Nephron (organoid): ENCODE measurements around the gene GAREM1.
A peak's percentile ranks its signal among the peaks of the same experiment; 100 is the strongest.

Experiments used
- H3K27ac Mint-ChIP-seq, 3 experiments: 2 replicates each; pipeline ENCODE4 v1.8.0; 2020; ENCODE audit warnings: mixed read lengths in 3 of 3, mild to moderate bottlenecking in 2 of 3, moderate library complexity in 1 of 3
- H3K27me3 Mint-ChIP-seq: 2 replicates; pipeline ENCODE4 v1.8.0; 2021; ENCODE audit warnings: low read depth, mild to moderate bottlenecking, moderate library complexity, mixed read lengths
- H3K36me3 Mint-ChIP-seq: 2 replicates; pipeline ENCODE4 v1.8.0; 2020; ENCODE audit warnings: low read depth, mixed read lengths
- H3K4me1 Mint-ChIP-seq: 2 replicates; pipeline ENCODE4 v1.8.0; 2020; ENCODE audit warnings: mixed read lengths
- H3K4me3 Mint-ChIP-seq, 3 experiments: 2 replicates each; pipeline ENCODE4 v1.8.0; 2020; ENCODE audit warnings: mild to moderate bottlenecking in 3 of 3, mixed read lengths in 3 of 3, moderate library complexity in 2 of 3
- H3K9me3 Mint-ChIP-seq: 2 replicates; pipeline ENCODE4 v1.8.0; 2020; ENCODE audit warnings: mixed read lengths
- CTCF ChIP-seq, 3 experiments: fragments of 200-600 bp; sonication (generic); IDR thresholded peaks; one replicate each; pipeline ENCODE4 v1.5.0; 2021; ENCODE audit warnings: antibody characterized with exemption in 3 of 3; ENCODE audit not compliant: unreplicated experiment in 3 of 3

Gene GAREM1

DNA sequence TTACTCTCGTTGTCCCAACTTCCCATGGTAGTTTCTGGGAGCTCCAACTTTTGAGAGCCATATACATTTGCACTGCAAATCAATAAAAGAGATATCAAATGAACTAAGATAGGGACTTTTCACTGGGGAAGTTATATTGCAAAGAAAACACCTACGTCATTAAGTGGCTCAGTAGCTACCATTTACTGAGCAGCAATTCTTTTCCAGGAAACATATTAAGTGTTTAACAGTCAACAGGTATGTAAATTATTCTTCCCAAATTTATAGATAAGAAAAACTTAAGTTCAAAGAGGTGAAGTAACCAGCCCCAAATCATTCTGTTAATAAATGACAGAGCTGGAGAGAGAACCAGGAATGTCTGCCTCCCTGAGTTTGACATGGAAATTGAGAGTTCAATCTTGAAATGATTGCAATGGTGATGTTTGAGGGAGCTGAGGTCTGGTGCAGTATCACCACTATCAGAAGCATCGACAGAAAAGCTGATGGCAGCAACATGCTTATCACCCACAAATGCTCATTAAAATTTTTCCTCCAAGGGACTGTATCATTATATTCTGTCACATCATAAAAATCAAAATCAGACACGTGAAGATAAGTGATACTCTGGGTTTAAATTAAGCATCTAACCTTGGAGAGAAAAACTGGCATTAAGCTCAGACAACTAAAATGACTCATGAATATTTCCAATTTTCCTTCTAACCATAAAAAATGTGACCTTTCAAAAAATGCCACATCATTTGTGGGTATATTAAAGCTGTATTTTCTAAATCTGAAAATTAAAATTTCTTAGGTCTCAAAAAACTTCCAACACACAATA is 43.4 kb downstream of the GAREM1 start:
- peaks cover 19% of the 10 kb centered on the region for H3K4me1 Mint-ChIP-seq
- peaks cover 22% of the 10 kb centered on the region for H3K36me3 Mint-ChIP-seq
- peaks cover 19% of the 10 kb centered on the region for H3K9me3 Mint-ChIP-seq
- TF ChIP-seq CTCF (IDR thresholded peaks at IDR 0.05; ENCODE audit: unreplicated experiment in 3 of 3): no peak
- H3K4me3 Mint-ChIP-seq: no peak overlapping the region
- H3K27me3 Mint-ChIP-seq: no peaks in the 10 kb centered on the region
- no peak overlapping the region for H3K27ac Mint-ChIP-seq

DNA sequence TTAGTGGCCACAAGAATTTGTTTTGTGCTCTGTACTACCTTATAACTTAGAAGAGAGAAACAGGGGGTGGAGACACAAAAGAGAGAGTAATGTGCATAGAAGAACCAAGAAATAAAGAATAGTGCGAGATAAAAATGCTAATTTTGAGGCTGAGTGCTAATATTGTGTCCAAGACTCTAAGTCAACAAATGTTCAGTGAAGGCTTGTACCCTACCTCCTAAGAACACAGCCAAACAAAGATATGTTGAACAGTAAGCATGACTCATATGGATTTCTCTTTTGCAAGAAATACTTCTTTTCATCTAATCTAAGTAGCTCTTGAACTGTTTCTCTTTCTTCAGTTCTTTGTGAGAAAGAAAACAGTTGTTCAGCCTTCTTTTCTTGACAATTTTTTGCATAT is 45.2 kb downstream of the GAREM1 start:
- Mint-ChIP-seq H3K36me3 (peaks cover 9% of the 10 kb centered on the region), H3K9me3 (peaks cover 3% of the 10 kb centered on the region), H3K4me1 (peaks cover 31% of the 10 kb centered on the region), H3K4me3 (no peak overlapping the region), H3K27ac (no peak overlapping the region), H3K27me3 (no peaks in the 10 kb centered on the region)
- TF ChIP-seq CTCF (IDR thresholded peaks at IDR 0.05; ENCODE audit: unreplicated experiment in 3 of 3): no peak

DNA sequence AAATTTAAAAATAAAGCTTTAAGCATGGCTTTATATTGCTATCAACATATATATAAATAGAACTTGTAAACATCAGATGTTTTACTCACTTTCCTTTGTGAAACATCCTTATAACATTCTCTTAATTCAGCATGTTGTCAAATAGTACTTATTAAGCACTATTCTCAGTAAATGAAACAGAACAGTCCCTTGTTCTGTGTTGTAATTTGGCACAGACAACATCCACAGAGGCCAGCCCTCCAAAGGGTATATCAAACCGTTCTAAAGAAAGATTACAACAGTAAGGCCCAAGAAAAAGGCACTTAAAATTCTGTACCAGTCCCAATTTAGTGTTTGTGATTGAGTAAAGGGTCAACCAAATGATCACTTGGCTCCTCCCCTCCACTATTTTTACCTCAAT is 46.0 kb downstream of the GAREM1 start:
- H3K27ac Mint-ChIP-seq: peak overlapping the region in 1 of 3 experiments; percentile 24
- H3K4me1 Mint-ChIP-seq: peaks cover 31% of the 10 kb centered on the region
- peaks cover 1% of the 10 kb centered on the region for H3K36me3 Mint-ChIP-seq
- H3K4me3 Mint-ChIP-seq: no peak overlapping the region
- H3K9me3 Mint-ChIP-seq: no peaks in the 10 kb centered on the region
- no peaks in the 10 kb centered on the region for H3K27me3 Mint-ChIP-seq
- TF ChIP-seq CTCF (IDR thresholded peaks at IDR 0.05; ENCODE audit: unreplicated experiment in 3 of 3): no peak

DNA sequence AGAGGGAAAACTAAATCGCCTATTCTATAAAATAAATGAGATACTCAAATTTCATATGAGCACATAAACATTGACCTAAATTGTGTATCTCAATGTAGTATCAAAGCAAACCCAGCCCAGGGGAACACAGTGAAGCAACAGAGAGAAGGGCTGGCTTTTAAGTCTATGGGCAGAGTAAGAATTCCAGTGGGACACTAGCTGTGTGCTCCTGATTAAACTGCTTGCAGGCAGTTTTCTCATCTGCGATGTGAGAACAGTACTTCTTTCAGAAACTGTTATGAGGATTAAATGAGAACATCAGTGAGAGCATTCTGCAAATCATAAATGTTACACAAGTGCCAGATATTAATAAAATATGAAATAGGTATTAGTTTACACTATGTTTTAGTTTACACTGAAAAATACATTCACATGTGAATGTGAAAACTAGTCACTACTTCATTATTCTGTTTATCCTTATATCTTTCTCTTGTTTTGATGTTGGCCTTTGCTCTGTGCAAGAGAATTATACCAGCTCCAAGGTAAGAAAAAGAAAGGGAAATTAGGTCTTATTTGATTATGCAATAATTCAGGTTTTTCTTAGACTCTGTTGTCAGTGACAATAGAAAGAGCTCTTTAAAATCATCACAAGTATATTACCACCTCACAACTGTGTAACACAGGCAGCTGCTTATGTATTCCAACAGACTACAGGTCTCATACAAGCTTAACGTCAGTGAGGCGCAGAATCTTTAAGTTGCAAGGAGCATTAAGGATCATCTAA is 47.5 kb downstream of the GAREM1 start:
- Mint-ChIP-seq H3K4me1 (peaks cover 31% of the 10 kb centered on the region), H3K4me3 (no peak overlapping the region), H3K36me3 (peaks cover 6% of the 10 kb centered on the region), H3K27ac (peak overlapping the region in 1 of 3 experiments; percentile 16), H3K9me3 (no peaks in the 10 kb centered on the region), H3K27me3 (no peaks in the 10 kb centered on the region)
- no peak for TF ChIP-seq CTCF (IDR thresholded peaks at IDR 0.05; ENCODE audit: unreplicated experiment in 3 of 3)

DNA sequence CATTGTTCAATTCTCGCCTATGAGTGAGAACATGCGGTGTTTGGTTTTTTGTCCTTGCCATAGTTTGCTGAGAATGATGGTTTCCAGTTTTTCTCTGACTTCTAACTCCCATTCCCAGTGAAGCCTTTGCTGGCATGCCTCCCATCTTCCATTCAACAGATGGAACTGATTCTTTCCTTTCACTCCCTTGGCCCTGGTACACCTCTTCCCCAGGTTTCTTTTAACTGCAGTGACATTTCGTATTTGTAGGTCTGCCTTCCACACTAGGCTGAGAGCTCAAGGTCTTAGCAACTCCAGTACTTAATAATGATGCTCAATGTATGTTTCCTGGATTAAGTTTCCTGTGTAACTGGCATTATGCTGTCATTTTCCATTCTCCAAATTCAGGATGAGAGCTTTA is 48.5 kb downstream of the GAREM1 start:
- H3K4me3 Mint-ChIP-seq: no peak overlapping the region
- no peak for TF ChIP-seq CTCF (IDR thresholded peaks at IDR 0.05; ENCODE audit: unreplicated experiment in 3 of 3)

More for the DNA sequence above, 48.5 kb downstream of the GAREM1 start:
- Mint-ChIP-seq H3K27me3 (no peaks in the 10 kb centered on the region), H3K4me1 (peaks cover 31% of the 10 kb centered on the region), H3K36me3 (peaks cover 15% of the 10 kb centered on the region), H3K27ac (peak overlapping the region in 2 of 3 experiments; percentile 5 to 16), H3K9me3 (no peaks in the 10 kb centered on the region)
